HepG2 (cell line): ENCODE results near the gene GMEB2.

Experiments used
- AGO2 ChIP-seq: fragments of 200-400 bp; formaldehyde crosslinking; optimal IDR thresholded peaks from 2 replicates; pipeline ENCODE3; 2017; ENCODE audit warnings: mild to moderate bottlenecking, low read depth, low read length, moderate library complexity
- CTCF ChIP-seq: sonication (generic); formaldehyde crosslinking; IDR thresholded peaks from 2 replicates; pipeline ENCODE4 v1.5.0; 2020; ENCODE audit warnings: mild to moderate bottlenecking, missing genetic modification reagents, moderate library complexity

DNA sequence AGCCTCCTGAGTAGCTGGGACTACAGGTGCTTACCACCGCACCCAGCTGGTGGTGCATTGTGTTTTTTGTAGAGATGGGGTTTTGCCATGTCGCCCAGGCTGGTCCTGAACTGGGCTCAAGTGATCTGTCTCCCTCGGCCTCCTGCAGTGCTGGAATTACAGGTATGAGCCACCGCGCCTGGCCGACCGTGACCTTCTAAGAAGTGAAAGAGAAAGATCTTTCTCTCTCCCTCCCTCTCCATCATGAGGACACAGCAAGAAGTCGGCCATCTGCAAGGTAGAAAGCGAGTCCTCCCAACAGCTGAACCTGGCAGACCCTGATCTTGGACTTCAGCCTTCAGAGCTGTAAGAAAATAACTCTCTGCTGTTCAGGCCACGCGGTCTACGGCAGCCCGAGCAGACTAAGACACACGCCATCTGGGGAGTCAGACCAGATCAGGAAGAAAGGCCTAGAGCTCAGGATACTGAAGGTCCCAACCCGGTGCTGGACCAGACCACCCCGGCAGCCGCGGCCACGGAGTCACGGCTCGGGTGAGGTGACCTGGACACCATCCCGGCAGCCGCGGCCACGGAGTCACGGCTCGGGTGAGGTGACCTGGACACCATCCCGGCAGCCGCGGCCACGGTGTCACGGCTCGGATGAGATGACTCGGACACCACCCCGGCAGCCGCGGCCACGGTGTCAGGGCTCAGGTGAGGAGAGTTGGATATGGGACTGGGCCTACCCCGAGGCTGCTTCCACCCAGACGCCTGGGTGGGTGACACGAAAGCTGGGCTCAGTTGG is 9.6 kb downstream of the GMEB2 start:
- TF ChIP-seq AGO2 (no peak), CTCF (CRISPR knock-in tag) (no peak)
